Measurements from ENCODE around the gene RCOR1.
A peak's percentile ranks its signal among the peaks of the same experiment; 100 is the strongest.

RCOR1 gene

GRCh38 chr14:102579696-102580549 lies 12.5 kb upstream of the RCOR1 start:
- in situ Hi-C loops (cut with HindIII; ENCODE audit: low sequenced_read_pairs) = no loop called here
- peak; percentile 40 for DNase-seq (ENCODE audit: low read depth, low spot score)
- no peak for TF ChIP-seq CTCF (IDR thresholded peaks at IDR 0.05; ENCODE audit: low read depth, low read length)
- no peak overlapping the region for H3K4me3 ChIP-seq (ENCODE audit: low read depth, low read length)

- DNase-seq (ENCODE audit: low read depth, low spot score) = no peak
- in situ Hi-C loops (cut with HindIII; ENCODE audit: low sequenced_read_pairs) = no loop called here
- no peak overlapping the region for H3K4me3 ChIP-seq (ENCODE audit: low read depth, low read length)
- no peak for TF ChIP-seq CTCF (IDR thresholded peaks at IDR 0.05; ENCODE audit: low read depth, low read length)
Observed at GRCh38 chr14:102580550-102581110, 11.8 kb upstream of the RCOR1 start.

GRCh38 chr14:102581193-102581592 lies 11.3 kb upstream of the RCOR1 start:
- H3K4me3 ChIP-seq (ENCODE audit: low read depth, low read length) = no peak overlapping the region
- TF ChIP-seq CTCF (IDR thresholded peaks at IDR 0.05; ENCODE audit: low read depth, low read length) = no peak
- no peak for DNase-seq (ENCODE audit: low read depth, low spot score)
- in situ Hi-C loops (cut with HindIII; ENCODE audit: low sequenced_read_pairs) = no loop called here

GRCh38 chr14:102583726-102584125 lies 8.7 kb upstream of the RCOR1 start:
- TF ChIP-seq CTCF (IDR thresholded peaks at IDR 0.05; ENCODE audit: low read depth, low read length) = no peak
- DNase-seq (ENCODE audit: low read depth, low spot score) = no peak
- in situ Hi-C loops (cut with HindIII; ENCODE audit: low sequenced_read_pairs) = no loop called here
- H3K4me3 ChIP-seq (ENCODE audit: low read depth, low read length) = no peak overlapping the region

- in situ Hi-C loops (cut with HindIII; ENCODE audit: low sequenced_read_pairs) = no loop called here
- DNase-seq (ENCODE audit: low read depth, low spot score) = no peak
- H3K4me3 ChIP-seq (ENCODE audit: low read depth, low read length) = no peak overlapping the region
Observed at GRCh38 chr14:102584871-102585869, 7.3 kb upstream of the RCOR1 start.

More at GRCh38 chr14:102584871-102585869, 7.3 kb upstream of the RCOR1 start:
- no peak for TF ChIP-seq CTCF (IDR thresholded peaks at IDR 0.05; ENCODE audit: low read depth, low read length)
